GM12878 (cell line): ENCODE measurements around the gene ARHGEF7. TPM values are rescaled to one million over a fixed set of nuclear protein-coding genes. Genes with fewer than 3 reads are reported as not detected.

Source experiments
- BCL11A ChIP-seq: IDR thresholded peaks from 2 replicates; pipeline ENCODE4 v1.6.1; 2011; ENCODE audit warnings: low read depth, low read length
- CBX3 ChIP-seq: fragments of 200-600 bp; sonication (generic); IDR thresholded peaks from 2 replicates; pipeline ENCODE4 v1.6.1; 2016; ENCODE audit warnings: low read depth, borderline replicate concordance
- CBX5 ChIP-seq: sonication (generic); IDR thresholded peaks from 2 replicates; pipeline ENCODE4 v1.6.1; 2016; ENCODE audit warnings: low read depth, moderate library complexity, mild to moderate bottlenecking, inconsistent platforms
- CREB1 ChIP-seq: IDR thresholded peaks from 2 replicates; pipeline ENCODE4 v1.6.1; 2012; ENCODE audit warnings: low read depth, mild to moderate bottlenecking, inconsistent platforms
- EGR1 ChIP-seq, 2 experiments: IDR thresholded peaks; 1 replicate in 1 of 2; 2 replicates in 1 of 2; pipeline ENCODE4 v1.6.1; 2011 to 2012; ENCODE audit warnings: low read depth in 2 of 2, low read length in 2 of 2, borderline replicate concordance in 1 of 2, mild to moderate bottlenecking in 1 of 2, moderate library complexity in 1 of 2
- ETV6 ChIP-seq, 2 experiments: fragments of 450-650 bp in 1 of 2; IDR thresholded peaks in 1 of 2; conservative IDR thresholded peaks in 1 of 2; 2 replicates each; pipeline ENCODE4 v1.6.1; 2014; ENCODE audit warnings: antibody characterized with exemption in 1 of 2, borderline replicate concordance in 1 of 2, low read depth in 1 of 2, mild to moderate bottlenecking in 1 of 2, moderate library complexity in 1 of 2
- GATAD2B ChIP-seq: fragments of 450-650 bp; conservative IDR thresholded peaks from 2 replicates; pipeline ENCODE4 v1.6.1; 2017; ENCODE audit warnings: low read depth, mild to moderate bottlenecking, moderate library complexity
- HDGF ChIP-seq: fragments of 450-650 bp; IDR thresholded peaks from 2 replicates; pipeline ENCODE4 v1.6.1; 2016; ENCODE audit warnings: antibody characterized with exemption
- IRF4 ChIP-seq: IDR thresholded peaks from 2 replicates; pipeline ENCODE4 v1.6.1; 2011; ENCODE audit warnings: low read depth, low read length
- KAT2A ChIP-seq: conservative IDR thresholded peaks from 2 replicates; pipeline ENCODE4 v1.6.1; 2011; ENCODE audit warnings: low read depth, low read length; ENCODE audit not compliant: control insufficient read depth
- NFYA ChIP-seq: IDR thresholded peaks from 2 replicates; pipeline ENCODE4 v1.6.1; 2011; ENCODE audit warnings: low read depth, mild to moderate bottlenecking, low read length, improper control_type of control experiment, borderline replicate concordance
- POLR2A ChIP-seq: IDR thresholded peaks from 2 replicates; pipeline ENCODE4 v1.6.1; 2011; ENCODE audit warnings: low read depth, mild to moderate bottlenecking, low read length
- RAD21 ChIP-seq: IDR thresholded peaks from 2 replicates; pipeline ENCODE4 v1.6.1; 2011; ENCODE audit warnings: mild to moderate bottlenecking, low read depth, low read length, moderate library complexity; ENCODE audit not compliant: insufficient read depth
- RELA ChIP-seq: fragments of 450-650 bp; IDR thresholded peaks from 2 replicates; pipeline ENCODE4 v1.8.0; 2014; ENCODE audit warnings: borderline replicate concordance; ENCODE audit not compliant: partially characterized antibody
- SIX5 ChIP-seq: IDR thresholded peaks from 2 replicates; pipeline ENCODE4 v1.6.1; 2011; ENCODE audit warnings: mild to moderate bottlenecking, low read depth, low read length, moderate library complexity; ENCODE audit not compliant: severe bottlenecking
- SMC3 ChIP-seq: IDR thresholded peaks from 2 replicates; pipeline ENCODE4 v1.6.1; 2011; ENCODE audit warnings: low read length, improper control_type of control experiment, borderline replicate concordance
- TAF1 ChIP-seq: IDR thresholded peaks from 2 replicates; pipeline ENCODE4 v1.6.1; 2011; ENCODE audit warnings: mild to moderate bottlenecking, low read depth, low read length, borderline replicate concordance
- TCF7 ChIP-seq: IDR thresholded peaks from 2 replicates; pipeline ENCODE4 v1.6.1; 2014; ENCODE audit warnings: antibody characterized with exemption, borderline replicate concordance
- ZNF24 ChIP-seq: fragments of 450-650 bp; IDR thresholded peaks from 2 replicates; pipeline ENCODE4 v1.6.1; 2017; ENCODE audit warnings: antibody characterized with exemption, mild to moderate bottlenecking
- polyA plus RNA-seq, 11 experiments: library from polyadenylated mRNA; depleted of rRNA in 4 of 11; unstranded in 6 of 11; stranded (reverse) in 5 of 11; fragments of >200 nt; fragmentation: Nextera tagmentation in 4 of 11; fragmentation: Illumina TruSeq in 1 of 11; extraction: Ambion mirVana in 4 of 11; extraction: Trizol in 1 of 11; gene quantifications; 1 replicate in 1 of 11; 2 replicates in 10 of 11; pipeline versions ENCODE4 v1.2.1 to v1.2.3, GENCODE V29; 2011 to 2016; ENCODE audit warnings: inconsistent platforms in 2 of 11, missing spikeins in 2 of 11, low read depth in 1 of 11
- total RNA-seq, 4 experiments: library from RNA; depleted of rRNA in 3 of 4; stranded (reverse); fragments of >200 nt in 3 of 4; fragmentation: Illumina TruSeq in 1 of 4; extraction: Trizol in 1 of 4; gene quantifications; 2 replicates each; pipeline versions ENCODE4 v1.2.1 to v1.2.3, GENCODE V29; 2013 to 2021
- TF ChIP-seq, protein P1 (sequence below): fragments of 450-650 bp; IDR thresholded peaks from 2 replicates; pipeline ENCODE4 v1.6.1; 2017; ENCODE audit warnings: borderline replicate concordance
- TF ChIP-seq, protein P2 (sequence below): IDR thresholded peaks from 2 replicates; pipeline ENCODE4 v1.6.1; 2011; ENCODE audit warnings: low read depth, mild to moderate bottlenecking, low read length, moderate library complexity, borderline replicate concordance; ENCODE audit errors: extremely low read depth
- TF ChIP-seq, protein P3 (sequence below): fragments of 150-350 bp; IDR thresholded peaks from 2 replicates; pipeline ENCODE4 v1.6.1; 2016; ENCODE audit warnings: low read depth, low read length
- TF ChIP-seq, protein P4 (sequence below): fragments of 450-650 bp; IDR thresholded peaks from 2 replicates; pipeline ENCODE4 v1.6.1; 2017; ENCODE audit warnings: antibody characterized with exemption, mild to moderate bottlenecking, moderate library complexity

ARHGEF7 gene
- total and polyA plus RNA-seq, 10 of the 15 experiments (the other 5 are each of a cell fraction or from before 2014, with no cell fraction given) = 4.7 to 65.5 (median 36.6) TPM

DNA sequence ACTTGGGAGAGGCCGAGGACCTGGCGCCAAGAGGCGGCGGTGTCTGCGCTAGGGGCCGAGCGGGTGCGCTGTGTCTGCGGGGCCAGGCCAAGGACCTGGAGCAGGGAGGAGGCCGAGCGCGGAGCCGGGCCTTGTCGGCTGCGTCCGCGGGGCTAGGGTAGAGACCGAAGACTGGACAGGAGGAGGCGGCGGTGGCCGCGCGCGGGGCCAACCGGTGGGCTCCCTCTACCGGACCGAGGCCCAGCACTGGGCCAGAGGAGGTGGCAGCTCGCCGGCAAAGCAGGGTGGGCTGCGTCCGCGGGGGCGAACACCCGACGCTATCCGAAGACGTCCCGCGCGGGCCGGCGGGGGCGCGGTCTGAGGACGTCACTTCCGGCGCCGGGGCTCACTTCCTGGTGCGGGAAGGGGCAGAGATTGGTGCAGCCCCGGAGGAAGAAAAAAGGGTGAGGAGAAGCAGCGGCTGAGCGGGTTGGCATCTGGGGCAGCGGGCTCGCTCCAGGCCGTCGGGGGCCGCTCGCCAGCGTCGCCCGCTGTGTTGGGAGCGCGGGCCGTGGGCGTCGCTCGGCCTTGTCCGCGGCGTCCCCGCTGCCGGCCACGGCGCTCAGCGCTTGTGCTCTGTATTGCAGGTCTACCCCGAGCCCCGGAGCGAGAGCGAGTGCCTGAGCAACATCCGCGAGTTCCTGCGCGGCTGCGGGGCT, 38.3 kb downstream of the ARHGEF7 start (continued):
- TF ChIP-seq, protein P1, sequence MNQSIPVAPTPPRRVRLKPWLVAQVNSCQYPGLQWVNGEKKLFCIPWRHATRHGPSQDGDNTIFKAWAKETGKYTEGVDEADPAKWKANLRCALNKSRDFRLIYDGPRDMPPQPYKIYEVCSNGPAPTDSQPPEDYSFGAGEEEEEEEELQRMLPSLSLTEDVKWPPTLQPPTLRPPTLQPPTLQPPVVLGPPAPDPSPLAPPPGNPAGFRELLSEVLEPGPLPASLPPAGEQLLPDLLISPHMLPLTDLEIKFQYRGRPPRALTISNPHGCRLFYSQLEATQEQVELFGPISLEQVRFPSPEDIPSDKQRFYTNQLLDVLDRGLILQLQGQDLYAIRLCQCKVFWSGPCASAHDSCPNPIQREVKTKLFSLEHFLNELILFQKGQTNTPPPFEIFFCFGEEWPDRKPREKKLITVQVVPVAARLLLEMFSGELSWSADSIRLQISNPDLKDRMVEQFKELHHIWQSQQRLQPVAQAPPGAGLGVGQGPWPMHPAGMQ = no peak
- TF ChIP-seq SIX5 (peak; percentile 52), BCL11A (no peak; the same call in 1 of the 2 replicates), SMC3 (no peak), TAF1 (no peak; the same call in 1 of the 2 replicates), HDGF (no peak), CREB1 (peak; percentile 99), TCF7 (no peak), POLR2A (peak; percentile 93), ETV6 (conservative IDR thresholded peaks at IDR 0.05 in 1 of 2, IDR thresholded peaks at IDR 0.05 in 1 of 2; ENCODE audit: borderline replicate concordance in 1 of 2, low read depth in 1 of 2) (peak in 1 of 2 experiments; percentile 51; a peak in 1 of 4 replicates), GATAD2B (peak; percentile 97), NFYA (no peak), RELA (peak; percentile 27), CBX5 (no peak), ZNF24 (no peak), IRF4 (no peak), KAT2A (no peak), RAD21 (peak; percentile 39; the same call in 1 of the 2 replicates), EGR1 (IDR thresholded peaks at IDR 0.05; ENCODE audit: borderline replicate concordance in 1 of 2, low read depth in 2 of 2, low read length in 2 of 2) (peak in 1 of 2 experiments; percentile 93; a peak in 2 of 3 replicates), CBX3 (no peak)
- TF ChIP-seq, protein P2, sequence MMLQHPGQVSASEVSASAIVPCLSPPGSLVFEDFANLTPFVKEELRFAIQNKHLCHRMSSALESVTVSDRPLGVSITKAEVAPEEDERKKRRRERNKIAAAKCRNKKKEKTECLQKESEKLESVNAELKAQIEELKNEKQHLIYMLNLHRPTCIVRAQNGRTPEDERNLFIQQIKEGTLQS = peak; percentile 71; the same call in 1 of the 2 replicates
- TF ChIP-seq, protein P3, sequence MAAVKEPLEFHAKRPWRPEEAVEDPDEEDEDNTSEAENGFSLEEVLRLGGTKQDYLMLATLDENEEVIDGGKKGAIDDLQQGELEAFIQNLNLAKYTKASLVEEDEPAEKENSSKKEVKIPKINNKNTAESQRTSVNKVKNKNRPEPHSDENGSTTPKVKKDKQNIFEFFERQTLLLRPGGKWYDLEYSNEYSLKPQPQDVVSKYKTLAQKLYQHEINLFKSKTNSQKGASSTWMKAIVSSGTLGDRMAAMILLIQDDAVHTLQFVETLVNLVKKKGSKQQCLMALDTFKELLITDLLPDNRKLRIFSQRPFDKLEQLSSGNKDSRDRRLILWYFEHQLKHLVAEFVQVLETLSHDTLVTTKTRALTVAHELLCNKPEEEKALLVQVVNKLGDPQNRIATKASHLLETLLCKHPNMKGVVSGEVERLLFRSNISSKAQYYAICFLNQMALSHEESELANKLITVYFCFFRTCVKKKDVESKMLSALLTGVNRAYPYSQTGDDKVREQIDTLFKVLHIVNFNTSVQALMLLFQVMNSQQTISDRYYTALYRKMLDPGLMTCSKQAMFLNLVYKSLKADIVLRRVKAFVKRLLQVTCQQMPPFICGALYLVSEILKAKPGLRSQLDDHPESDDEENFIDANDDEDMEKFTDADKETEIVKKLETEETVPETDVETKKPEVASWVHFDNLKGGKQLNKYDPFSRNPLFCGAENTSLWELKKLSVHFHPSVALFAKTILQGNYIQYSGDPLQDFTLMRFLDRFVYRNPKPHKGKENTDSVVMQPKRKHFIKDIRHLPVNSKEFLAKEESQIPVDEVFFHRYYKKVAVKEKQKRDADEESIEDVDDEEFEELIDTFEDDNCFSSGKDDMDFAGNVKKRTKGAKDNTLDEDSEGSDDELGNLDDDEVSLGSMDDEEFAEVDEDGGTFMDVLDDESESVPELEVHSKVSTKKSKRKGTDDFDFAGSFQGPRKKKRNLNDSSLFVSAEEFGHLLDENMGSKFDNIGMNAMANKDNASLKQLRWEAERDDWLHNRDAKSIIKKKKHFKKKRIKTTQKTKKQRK = no peak
- TF ChIP-seq, protein P4, sequence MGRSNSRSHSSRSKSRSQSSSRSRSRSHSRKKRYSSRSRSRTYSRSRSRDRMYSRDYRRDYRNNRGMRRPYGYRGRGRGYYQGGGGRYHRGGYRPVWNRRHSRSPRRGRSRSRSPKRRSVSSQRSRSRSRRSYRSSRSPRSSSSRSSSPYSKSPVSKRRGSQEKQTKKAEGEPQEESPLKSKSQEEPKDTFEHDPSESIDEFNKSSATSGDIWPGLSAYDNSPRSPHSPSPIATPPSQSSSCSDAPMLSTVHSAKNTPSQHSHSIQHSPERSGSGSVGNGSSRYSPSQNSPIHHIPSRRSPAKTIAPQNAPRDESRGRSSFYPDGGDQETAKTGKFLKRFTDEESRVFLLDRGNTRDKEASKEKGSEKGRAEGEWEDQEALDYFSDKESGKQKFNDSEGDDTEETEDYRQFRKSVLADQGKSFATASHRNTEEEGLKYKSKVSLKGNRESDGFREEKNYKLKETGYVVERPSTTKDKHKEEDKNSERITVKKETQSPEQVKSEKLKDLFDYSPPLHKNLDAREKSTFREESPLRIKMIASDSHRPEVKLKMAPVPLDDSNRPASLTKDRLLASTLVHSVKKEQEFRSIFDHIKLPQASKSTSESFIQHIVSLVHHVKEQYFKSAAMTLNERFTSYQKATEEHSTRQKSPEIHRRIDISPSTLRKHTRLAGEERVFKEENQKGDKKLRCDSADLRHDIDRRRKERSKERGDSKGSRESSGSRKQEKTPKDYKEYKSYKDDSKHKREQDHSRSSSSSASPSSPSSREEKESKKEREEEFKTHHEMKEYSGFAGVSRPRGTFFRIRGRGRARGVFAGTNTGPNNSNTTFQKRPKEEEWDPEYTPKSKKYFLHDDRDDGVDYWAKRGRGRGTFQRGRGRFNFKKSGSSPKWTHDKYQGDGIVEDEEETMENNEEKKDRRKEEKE = no peak
